ENCODE data around the gene ALOX15.

GRCh38 chr17:4666296-4666695 lies 24.8 kb upstream of the ALOX15 start:
- TF ChIP-seq POLR2A (IDR thresholded peaks at IDR 0.05; ENCODE audit: extremely low read depth, insufficient read length): no peak
- TF ChIP-seq CTCF (IDR thresholded peaks at IDR 0.05; ENCODE audit: low read depth, low read length): no peak

Data from NB4 (cell line).